GM12878 (cell line): Measurements from ENCODE around the gene NBPF14.
"Not testable (repeated sequence)": the region's sequence is repeated elsewhere in the genome, so short reads cannot be mapped to it uniquely, and the experiment has no call there.

Experiments used
- CHD2 ChIP-seq: IDR thresholded peaks from 2 replicates; pipeline ENCODE4 v1.6.1; 2011; ENCODE audit warnings: low read depth, low read length, improper control_type of control experiment, borderline replicate concordance
- EP300 ChIP-seq, 2 experiments: fragments of 150-350 bp in 1 of 2; IDR thresholded peaks; 2 replicates each; pipeline ENCODE4 v1.6.1; 2011 to 2012; ENCODE audit warnings: low read depth in 2 of 2, low read length in 2 of 2, borderline replicate concordance in 1 of 2, improper control_type of control experiment in 1 of 2, inconsistent platforms in 1 of 2; ENCODE audit not compliant: control insufficient read depth in 1 of 2
- EZH2 ChIP-seq: IDR thresholded peaks from 2 replicates; pipeline ENCODE4 v1.6.1; 2012; ENCODE audit warnings: low read depth, mild to moderate bottlenecking, control low read depth, inconsistent platforms, low read length, borderline replicate concordance; ENCODE audit not compliant: control insufficient read depth
- MTA3 ChIP-seq: IDR thresholded peaks from 2 replicates; pipeline ENCODE4 v1.6.1; 2012; ENCODE audit warnings: low read length, inconsistent platforms, borderline replicate concordance
- POLR2A ChIP-seq: IDR thresholded peaks from 2 replicates; pipeline ENCODE4 v1.6.1; 2011; ENCODE audit warnings: low read depth, mild to moderate bottlenecking, low read length
- SMARCA5 ChIP-seq: fragments of 450-650 bp; IDR thresholded peaks from 2 replicates; pipeline ENCODE4 v1.6.1; 2017; ENCODE audit warnings: mild to moderate bottlenecking
- STAT1 ChIP-seq: fragments of 450-650 bp; conservative IDR thresholded peaks from 2 replicates; pipeline ENCODE4 v1.6.1; 2014; ENCODE audit warnings: antibody characterized with exemption, mild to moderate bottlenecking
- TCF3 ChIP-seq: IDR thresholded peaks from 2 replicates; pipeline ENCODE4 v1.6.1; 2012; ENCODE audit warnings: low read depth, mild to moderate bottlenecking, low read length, borderline replicate concordance; ENCODE audit not compliant: insufficient read depth
- ZNF217 ChIP-seq: fragments of 450-650 bp; IDR thresholded peaks from 2 replicates; pipeline ENCODE4 v1.6.1; 2017; ENCODE audit warnings: antibody characterized with exemption, mild to moderate bottlenecking
- TF ChIP-seq, protein P1 (sequence below), 3 experiments: IDR thresholded peaks in 2 of 3; conservative IDR thresholded peaks in 1 of 3; 2 replicates each; pipeline ENCODE4 v1.5.1; 2011; ENCODE audit warnings: low read depth in 3 of 3, low read length in 3 of 3, mild to moderate bottlenecking in 3 of 3, control low read depth in 2 of 3, moderate library complexity in 2 of 3, inconsistent platforms in 1 of 3, mixed read lengths in 1 of 3; ENCODE audit not compliant: control insufficient read depth in 2 of 3, insufficient read depth in 1 of 3; ENCODE audit errors: extremely low read depth in 1 of 3
- TF ChIP-seq, protein P2 (sequence below): IDR thresholded peaks from 2 replicates; pipeline ENCODE4 v1.6.1; 2012; ENCODE audit warnings: low read depth, low read length, improper control_type of control experiment

DNA sequence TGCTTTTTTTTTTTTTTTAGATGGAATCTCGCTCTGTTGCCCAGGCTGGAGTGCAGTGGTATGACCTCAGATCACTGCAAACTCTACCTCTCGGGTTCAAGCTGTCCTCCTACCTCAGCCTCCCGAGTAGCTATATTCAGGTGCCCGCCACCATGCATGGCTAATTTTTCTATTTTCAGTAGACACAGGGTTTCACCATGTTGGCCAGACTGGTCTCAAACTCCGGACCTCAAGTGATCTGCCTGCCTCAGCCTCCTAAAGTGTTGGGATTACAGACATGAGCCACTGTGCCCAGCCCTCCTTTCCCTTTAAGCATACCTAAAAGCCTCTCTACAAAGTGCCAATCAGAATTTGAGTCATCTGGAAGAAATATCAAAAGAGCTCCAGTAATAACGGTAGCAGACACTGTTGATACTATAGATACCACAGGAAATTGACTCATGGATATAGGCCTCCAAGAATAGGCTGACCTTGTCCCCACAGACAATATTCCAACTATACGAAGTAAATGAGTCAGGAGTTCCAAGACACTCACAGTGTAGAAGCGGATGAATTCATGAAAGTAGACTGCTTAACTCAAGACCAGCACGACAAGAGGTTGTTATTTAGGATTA lies 83.1 kb downstream of the NBPF14 start:
- TF ChIP-seq STAT1; POLR2A; TCF3; EZH2; MTA3; CHD2; SMARCA5; EP300 (IDR thresholded peaks at IDR 0.05; ENCODE audit: borderline replicate concordance in 1 of 2, control insufficient read depth in 1 of 2, low read depth in 2 of 2, low read length in 2 of 2); ZNF217: not testable (repeated sequence)
- TF ChIP-seq, protein P1, sequence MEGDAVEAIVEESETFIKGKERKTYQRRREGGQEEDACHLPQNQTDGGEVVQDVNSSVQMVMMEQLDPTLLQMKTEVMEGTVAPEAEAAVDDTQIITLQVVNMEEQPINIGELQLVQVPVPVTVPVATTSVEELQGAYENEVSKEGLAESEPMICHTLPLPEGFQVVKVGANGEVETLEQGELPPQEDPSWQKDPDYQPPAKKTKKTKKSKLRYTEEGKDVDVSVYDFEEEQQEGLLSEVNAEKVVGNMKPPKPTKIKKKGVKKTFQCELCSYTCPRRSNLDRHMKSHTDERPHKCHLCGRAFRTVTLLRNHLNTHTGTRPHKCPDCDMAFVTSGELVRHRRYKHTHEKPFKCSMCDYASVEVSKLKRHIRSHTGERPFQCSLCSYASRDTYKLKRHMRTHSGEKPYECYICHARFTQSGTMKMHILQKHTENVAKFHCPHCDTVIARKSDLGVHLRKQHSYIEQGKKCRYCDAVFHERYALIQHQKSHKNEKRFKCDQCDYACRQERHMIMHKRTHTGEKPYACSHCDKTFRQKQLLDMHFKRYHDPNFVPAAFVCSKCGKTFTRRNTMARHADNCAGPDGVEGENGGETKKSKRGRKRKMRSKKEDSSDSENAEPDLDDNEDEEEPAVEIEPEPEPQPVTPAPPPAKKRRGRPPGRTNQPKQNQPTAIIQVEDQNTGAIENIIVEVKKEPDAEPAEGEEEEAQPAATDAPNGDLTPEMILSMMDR (IDR thresholded peaks at IDR 0.05 in 2 of 3, conservative IDR thresholded peaks at IDR 0.05 in 1 of 3; ENCODE audit: control insufficient read depth in 2 of 3, extremely low read depth in 1 of 3, insufficient read depth in 1 of 3, low read depth in 3 of 3, low read length in 3 of 3), result not testable (repeated sequence)
- TF ChIP-seq, protein P2, sequence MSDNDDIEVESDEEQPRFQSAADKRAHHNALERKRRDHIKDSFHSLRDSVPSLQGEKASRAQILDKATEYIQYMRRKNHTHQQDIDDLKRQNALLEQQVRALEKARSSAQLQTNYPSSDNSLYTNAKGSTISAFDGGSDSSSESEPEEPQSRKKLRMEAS, result not testable (repeated sequence)
